ENCODE results near the gene EDDM3A. TPM values are rescaled to one million over a fixed set of nuclear protein-coding genes. Genes with fewer than 3 reads are reported as not detected.

The EDDM3A gene
- polyA plus RNA-seq, 1 of the 3 experiments (the other 2 are of a cell fraction), result not detected

DNA sequence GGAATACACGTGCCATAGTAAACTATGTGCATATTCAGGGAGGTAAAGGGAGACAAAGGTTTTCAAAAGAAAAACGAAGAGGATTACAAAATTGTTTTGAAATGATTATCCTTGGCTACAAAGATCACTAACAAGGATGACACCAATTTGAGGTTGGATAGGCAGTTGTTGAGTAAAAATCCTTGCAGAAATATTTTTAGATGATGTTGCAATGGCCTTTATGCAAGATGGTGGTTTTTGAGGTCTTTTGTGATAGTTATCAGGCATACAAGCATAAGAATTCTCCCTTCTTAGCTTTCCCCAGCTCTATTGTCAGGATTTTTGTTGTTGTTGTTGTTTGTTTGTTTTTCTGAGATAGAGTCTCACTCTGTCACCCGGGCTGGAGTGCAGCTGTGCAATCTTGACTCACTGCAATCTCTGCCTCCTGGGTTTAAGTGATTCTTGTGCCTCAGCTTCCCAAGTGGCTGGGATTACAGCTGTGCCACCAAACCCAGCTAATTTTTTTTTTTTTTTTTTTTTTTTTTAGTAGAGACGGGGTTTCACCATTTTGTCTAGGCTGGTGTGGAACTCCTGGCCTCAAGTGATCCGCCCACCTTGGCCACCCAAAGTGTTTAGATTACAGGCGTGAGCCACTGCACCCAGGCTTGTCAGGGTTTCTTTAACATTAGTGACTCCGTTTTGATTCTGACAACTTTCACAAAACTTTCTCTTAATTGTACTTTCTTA, 49.1 kb downstream of the EDDM3A start:
- Histone ChIP-seq H3K9me2 (no peaks in the 10 kb centered on the region), H3K4me2 (no peak overlapping the region), H3F3A (replicated peaks; ENCODE audit: insufficient read depth) (no peaks in the 10 kb centered on the region), H4K20me1 (ENCODE audit: insufficient read depth) (no peaks in the 10 kb centered on the region), H2AFZ (ENCODE audit: low read depth) (no peak overlapping the region), H3K27me3 (ENCODE audit: insufficient read depth) (peaks cover 32% of the 10 kb centered on the region; the same call in 1 of the 2 replicates), H3K4me3 (ENCODE audit: low read depth in 2 of 2, low read length in 1 of 2) (no peak overlapping the region), H3K9ac (no peak overlapping the region), H3K9me3 (no peaks in the 10 kb centered on the region), H3K27ac (ENCODE audit: low read depth in 2 of 2, low read length in 1 of 2) (no peak overlapping the region), H3K36me3 (replicated peaks in 1 of 2; ENCODE audit: control insufficient read depth in 1 of 2, insufficient read depth in 2 of 2, low read length in 1 of 2) (no peaks in the 10 kb centered on the region), H3K79me2 (ENCODE audit: insufficient read depth) (no peaks in the 10 kb centered on the region), H3K4me1 (ENCODE audit: control insufficient read depth in 1 of 2, insufficient read depth in 2 of 2, low read depth in 1 of 2, low read length in 1 of 2) (no peaks in the 10 kb centered on the region)
- TF ChIP-seq GATA2 (CRISPR knock-in tag; IDR thresholded peaks at IDR 0.05), result no peak
- TF ChIP-seq FOXJ3 (CRISPR knock-in tag; IDR thresholded peaks at IDR 0.05), result no peak
- no peak for TF ChIP-seq NRF1 (IDR thresholded peaks at IDR 0.05; ENCODE audit: low read depth, low read length)
- no peak for TF ChIP-seq POLR2AphosphoS5 (IDR thresholded peaks at IDR 0.05; ENCODE audit: low read depth, low read length)
- TF ChIP-seq MXI1 (IDR thresholded peaks at IDR 0.05; ENCODE audit: low read depth, low read length), result no peak
- TF ChIP-seq, protein P1, sequence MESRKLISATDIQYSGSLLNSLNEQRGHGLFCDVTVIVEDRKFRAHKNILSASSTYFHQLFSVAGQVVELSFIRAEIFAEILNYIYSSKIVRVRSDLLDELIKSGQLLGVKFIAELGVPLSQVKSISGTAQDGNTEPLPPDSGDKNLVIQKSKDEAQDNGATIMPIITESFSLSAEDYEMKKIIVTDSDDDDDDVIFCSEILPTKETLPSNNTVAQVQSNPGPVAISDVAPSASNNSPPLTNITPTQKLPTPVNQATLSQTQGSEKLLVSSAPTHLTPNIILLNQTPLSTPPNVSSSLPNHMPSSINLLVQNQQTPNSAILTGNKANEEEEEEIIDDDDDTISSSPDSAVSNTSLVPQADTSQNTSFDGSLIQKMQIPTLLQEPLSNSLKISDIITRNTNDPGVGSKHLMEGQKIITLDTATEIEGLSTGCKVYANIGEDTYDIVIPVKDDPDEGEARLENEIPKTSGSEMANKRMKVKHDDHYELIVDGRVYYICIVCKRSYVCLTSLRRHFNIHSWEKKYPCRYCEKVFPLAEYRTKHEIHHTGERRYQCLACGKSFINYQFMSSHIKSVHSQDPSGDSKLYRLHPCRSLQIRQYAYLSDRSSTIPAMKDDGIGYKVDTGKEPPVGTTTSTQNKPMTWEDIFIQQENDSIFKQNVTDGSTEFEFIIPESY (IDR thresholded peaks at IDR 0.05; ENCODE audit: borderline replicate concordance, low read depth), result no peak
- TF ChIP-seq ELF1 (IDR thresholded peaks at IDR 0.05), result no peak
- TF ChIP-seq CTCF (IDR thresholded peaks at IDR 0.05), result no peak
- TF ChIP-seq TEAD4 (IDR thresholded peaks at IDR 0.05; ENCODE audit: borderline replicate concordance, insufficient read depth), result no peak
- no peak for TF ChIP-seq USF1 (IDR thresholded peaks at IDR 0.05; ENCODE audit: borderline replicate concordance, low read depth)
- no peak for TF ChIP-seq NFIC (IDR thresholded peaks at IDR 0.05; ENCODE audit: borderline replicate concordance)
- TF ChIP-seq FOXM1 (IDR thresholded peaks at IDR 0.05; ENCODE audit: low read depth), result no peak
- no peak for TF ChIP-seq IRF3 (IDR thresholded peaks at IDR 0.05; ENCODE audit: low read depth, low read length)
- no peak for TF ChIP-seq USF2 (IDR thresholded peaks at IDR 0.05; ENCODE audit: borderline replicate concordance, low read depth, low read length)
- no peak for TF ChIP-seq MEF2A (IDR thresholded peaks at IDR 0.05; ENCODE audit: borderline replicate concordance, low read depth)
- DNase-seq, result no peak
- POLR2A ChIA-PET, result no interaction called here
- WGBS (ENCODE audit: low lambda C conversion rate), result 5% methylated on average over 7 of the region's 7 CpGs
- CTCF ChIA-PET, result no interaction called here
